GM12878 (cell line): Measurements from ENCODE around the gene ANOS1.

ENCODE experiments used
- KDM1A ChIP-seq: fragments of 200-600 bp; sonication (generic); IDR thresholded peaks from 2 replicates; pipeline ENCODE4 v1.6.1; 2016; ENCODE audit warnings: borderline replicate concordance
- POLR2AphosphoS5 ChIP-seq: IDR thresholded peaks from 2 replicates; pipeline ENCODE4 v1.6.1; 2011; ENCODE audit warnings: mild to moderate bottlenecking, low read length, inconsistent platforms
- STAT1 ChIP-seq: fragments of 450-650 bp; conservative IDR thresholded peaks from 2 replicates; pipeline ENCODE4 v1.6.1; 2014; ENCODE audit warnings: antibody characterized with exemption, mild to moderate bottlenecking
- STAT3 ChIP-seq: IDR thresholded peaks from 2 replicates; pipeline ENCODE4 v1.6.1; 2011; ENCODE audit warnings: low read depth, low read length, improper control_type of control experiment
- TARDBP ChIP-seq: IDR thresholded peaks from 2 replicates; pipeline ENCODE4 v1.6.1; 2016; ENCODE audit warnings: borderline replicate concordance
- TF ChIP-seq, protein P1 (sequence below): IDR thresholded peaks from 2 replicates; pipeline ENCODE4 v1.6.1; 2012; ENCODE audit warnings: mild to moderate bottlenecking, low read depth, low read length

DNA sequence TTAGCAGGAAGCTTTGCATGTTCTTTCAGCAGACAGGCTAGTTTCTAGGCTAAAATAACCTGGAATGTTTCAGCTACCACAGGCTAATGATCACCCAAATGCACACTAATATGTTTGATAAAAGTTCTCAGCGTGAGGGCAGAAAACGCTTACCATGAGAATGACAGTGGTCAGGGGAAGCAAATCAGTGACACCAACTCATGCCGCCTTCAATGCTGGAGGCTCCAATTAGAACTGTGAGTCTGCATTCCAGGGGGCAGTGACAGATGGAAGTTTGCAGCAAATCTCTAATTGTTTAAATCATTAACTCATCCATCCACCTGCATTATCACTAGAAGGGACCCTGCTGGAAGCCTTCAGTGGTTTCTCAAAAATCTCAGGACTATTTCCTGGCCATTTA, 43.2 kb downstream of the ANOS1 start:
- TF ChIP-seq, protein P1, sequence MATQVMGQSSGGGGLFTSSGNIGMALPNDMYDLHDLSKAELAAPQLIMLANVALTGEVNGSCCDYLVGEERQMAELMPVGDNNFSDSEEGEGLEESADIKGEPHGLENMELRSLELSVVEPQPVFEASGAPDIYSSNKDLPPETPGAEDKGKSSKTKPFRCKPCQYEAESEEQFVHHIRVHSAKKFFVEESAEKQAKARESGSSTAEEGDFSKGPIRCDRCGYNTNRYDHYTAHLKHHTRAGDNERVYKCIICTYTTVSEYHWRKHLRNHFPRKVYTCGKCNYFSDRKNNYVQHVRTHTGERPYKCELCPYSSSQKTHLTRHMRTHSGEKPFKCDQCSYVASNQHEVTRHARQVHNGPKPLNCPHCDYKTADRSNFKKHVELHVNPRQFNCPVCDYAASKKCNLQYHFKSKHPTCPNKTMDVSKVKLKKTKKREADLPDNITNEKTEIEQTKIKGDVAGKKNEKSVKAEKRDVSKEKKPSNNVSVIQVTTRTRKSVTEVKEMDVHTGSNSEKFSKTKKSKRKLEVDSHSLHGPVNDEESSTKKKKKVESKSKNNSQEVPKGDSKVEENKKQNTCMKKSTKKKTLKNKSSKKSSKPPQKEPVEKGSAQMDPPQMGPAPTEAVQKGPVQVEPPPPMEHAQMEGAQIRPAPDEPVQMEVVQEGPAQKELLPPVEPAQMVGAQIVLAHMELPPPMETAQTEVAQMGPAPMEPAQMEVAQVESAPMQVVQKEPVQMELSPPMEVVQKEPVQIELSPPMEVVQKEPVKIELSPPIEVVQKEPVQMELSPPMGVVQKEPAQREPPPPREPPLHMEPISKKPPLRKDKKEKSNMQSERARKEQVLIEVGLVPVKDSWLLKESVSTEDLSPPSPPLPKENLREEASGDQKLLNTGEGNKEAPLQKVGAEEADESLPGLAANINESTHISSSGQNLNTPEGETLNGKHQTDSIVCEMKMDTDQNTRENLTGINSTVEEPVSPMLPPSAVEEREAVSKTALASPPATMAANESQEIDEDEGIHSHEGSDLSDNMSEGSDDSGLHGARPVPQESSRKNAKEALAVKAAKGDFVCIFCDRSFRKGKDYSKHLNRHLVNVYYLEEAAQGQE = no peak
- no peak for TF ChIP-seq KDM1A
- no peak for TF ChIP-seq POLR2AphosphoS5
- TF ChIP-seq TARDBP = no peak
- no peak for TF ChIP-seq STAT3
- no peak for TF ChIP-seq STAT1
